Ectodermal cell (in vitro differentiated cells): ENCODE data around the gene FNDC7.

Experiments used
- H3K27ac ChIP-seq: 2 replicates; pipeline ENCODE4 v1.7.0; 2013; ENCODE audit warnings: mild to moderate bottlenecking, low read depth, low read length; ENCODE audit not compliant: insufficient read depth, poor library complexity, severe bottlenecking
- H3K27me3 ChIP-seq: 2 replicates; pipeline ENCODE4 v1.7.0; 2013; ENCODE audit warnings: mild to moderate bottlenecking, low read length; ENCODE audit not compliant: insufficient read depth, control insufficient read depth, poor library complexity, severe bottlenecking
- H3K36me3 ChIP-seq: one replicate; pipeline ENCODE4 v1.7.0; 2013; ENCODE audit warnings: low read length; ENCODE audit not compliant: control insufficient read depth, insufficient read depth
- H3K4me1 ChIP-seq: one replicate; pipeline ENCODE4 v1.7.0; 2013; ENCODE audit warnings: low read length; ENCODE audit not compliant: control insufficient read depth, insufficient read depth
- H3K4me3 ChIP-seq: 2 replicates; pipeline ENCODE4 v1.7.0; 2013; ENCODE audit warnings: low read depth, low read length, control low read depth; ENCODE audit not compliant: insufficient read depth
- H3K9me3 ChIP-seq: 2 replicates; pipeline ENCODE4 v1.7.0; 2013; ENCODE audit warnings: mild to moderate bottlenecking, low read length, moderate library complexity; ENCODE audit not compliant: control insufficient read depth
- WGBS, 2 experiments: methylation state at CpG; one replicate each; pipeline ENCODE4 v1.1.7; 2013; ENCODE audit warnings: missing lambda C conversion rate in 2 of 2; 5-methylcytosine and 5-hydroxymethylcytosine counted together

Gene FNDC7

DNA sequence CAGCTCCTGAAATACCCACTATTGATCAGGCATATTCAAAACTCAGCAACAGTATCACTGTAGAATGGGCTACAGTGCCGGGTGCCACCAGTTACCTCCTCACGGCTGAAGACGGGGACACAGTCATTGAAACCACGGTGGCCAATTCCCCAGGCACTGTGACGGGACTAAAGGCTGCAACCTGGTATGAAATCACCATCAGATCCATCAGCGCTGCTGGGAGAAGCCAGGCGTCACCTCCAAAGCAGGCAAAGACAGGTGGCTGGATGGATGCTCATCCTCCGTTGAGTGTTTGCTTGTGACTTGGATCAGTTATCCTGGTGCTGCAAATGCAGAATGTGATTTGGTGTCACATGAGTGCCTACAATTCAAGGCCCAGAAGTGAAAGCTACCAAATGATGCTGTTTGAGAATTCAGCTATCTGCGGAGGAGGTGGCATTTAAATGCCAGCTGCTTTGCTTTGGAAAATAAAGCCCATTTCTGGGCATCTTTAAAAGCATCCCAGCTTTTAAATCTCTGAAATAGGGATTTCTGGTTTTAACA lies 5.1 kb downstream of the FNDC7 start:
- 92 to 95% methylated on average over 9 of the region's 9 CpGs for WGBS, 2 experiments
- Histone ChIP-seq H3K27ac (no peak overlapping the region), H3K4me3 (no peak overlapping the region), H3K36me3 (no peaks in the 10 kb centered on the region), H3K4me1 (no peaks in the 10 kb centered on the region), H3K9me3 (no peaks in the 10 kb centered on the region), H3K27me3 (no peaks in the 10 kb centered on the region)

- no peaks in the 10 kb centered on the region for H3K36me3 ChIP-seq
- H3K27me3 ChIP-seq: no peaks in the 10 kb centered on the region
- no peaks in the 10 kb centered on the region for H3K9me3 ChIP-seq
- H3K4me3 ChIP-seq: no peak overlapping the region
- 84 to 85% methylated on average over 6 of the region's 6 CpGs for WGBS, 2 experiments
- H3K4me1 ChIP-seq: no peaks in the 10 kb centered on the region
- no peak overlapping the region for H3K27ac ChIP-seq
These were observed 6.4 kb downstream of the FNDC7 start for GRCh38 chr1:108718927-108719655.

DNA sequence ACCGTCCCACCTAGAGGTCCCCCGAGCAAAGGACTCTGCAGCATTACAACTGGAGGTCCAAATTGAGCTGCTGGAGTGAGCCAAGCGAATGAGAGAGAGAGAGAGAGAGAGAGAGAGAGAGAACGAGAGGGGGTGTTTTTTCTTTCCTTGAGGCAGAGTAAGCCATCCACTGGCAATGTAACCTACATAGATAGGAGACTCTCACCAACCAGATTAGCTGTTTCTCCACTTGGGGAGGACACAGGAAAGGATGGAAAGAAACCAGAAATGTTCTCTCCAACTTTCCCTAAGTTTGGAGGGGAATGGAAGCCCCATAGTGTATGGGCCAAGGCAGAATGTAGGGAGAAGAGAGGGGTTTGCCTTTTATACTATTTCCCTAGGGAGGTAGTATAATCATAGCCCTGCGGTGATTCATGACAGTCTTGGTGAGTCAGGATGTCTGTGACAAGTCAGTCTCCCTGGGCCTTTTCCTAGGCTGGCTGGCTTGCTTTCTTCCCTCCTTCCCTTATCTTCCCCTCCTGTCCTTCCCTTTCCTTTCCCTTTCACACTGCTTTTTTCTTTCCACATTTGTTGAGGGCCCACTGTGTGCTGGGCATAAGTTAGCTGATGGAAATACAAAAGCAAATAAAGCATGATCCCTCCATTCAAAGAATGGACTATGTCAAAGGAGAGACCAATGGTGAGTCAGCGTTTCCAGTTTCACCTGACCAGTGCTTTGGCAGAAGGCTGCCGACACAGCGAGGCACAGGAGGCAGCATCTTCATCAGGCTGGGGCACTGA lies 7.1 kb downstream of the FNDC7 start:
- no peaks in the 10 kb centered on the region for H3K27me3 ChIP-seq
- H3K4me1 ChIP-seq: no peaks in the 10 kb centered on the region
- H3K36me3 ChIP-seq: no peaks in the 10 kb centered on the region
- no peak overlapping the region for H3K27ac ChIP-seq
- no peak overlapping the region for H3K4me3 ChIP-seq
- H3K9me3 ChIP-seq: no peaks in the 10 kb centered on the region
- WGBS, 2 experiments: 85 to 92% methylated on average over 7 to 8 of the region's 8 CpGs

DNA sequence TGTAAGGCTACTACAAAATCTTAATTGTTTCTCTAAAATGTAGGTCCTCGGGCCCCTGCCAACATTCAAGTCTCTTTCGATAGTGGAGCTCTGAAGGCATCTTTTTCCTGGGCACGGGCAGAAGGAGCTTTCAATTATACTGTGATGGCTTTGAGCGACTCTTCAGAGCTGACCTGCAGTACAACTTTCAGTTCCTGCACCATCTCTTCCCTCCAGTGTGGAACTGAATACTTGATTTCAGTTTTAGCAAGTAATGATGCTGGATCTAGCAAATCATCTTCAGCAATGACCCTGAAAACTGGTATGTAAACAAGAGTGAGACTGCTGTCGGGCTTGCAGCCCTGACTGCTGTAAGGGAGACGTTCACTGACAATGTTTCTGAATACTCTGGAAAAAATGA lies 9.6 kb downstream of the FNDC7 start:
- Histone ChIP-seq H3K4me1 (no peaks in the 10 kb centered on the region), H3K9me3 (no peaks in the 10 kb centered on the region), H3K27me3 (no peaks in the 10 kb centered on the region), H3K4me3 (no peak overlapping the region), H3K36me3 (no peaks in the 10 kb centered on the region), H3K27ac (no peak overlapping the region)
- WGBS, 2 experiments: 94 to 96% methylated on average over 6 of the region's 6 CpGs

GRCh38 chr1:108725906-108726305 lies 13.2 kb downstream of the FNDC7 start:
- Histone ChIP-seq H3K36me3 (no peaks in the 10 kb centered on the region), H3K27me3 (no peaks in the 10 kb centered on the region), H3K4me3 (no peak overlapping the region), H3K27ac (no peak overlapping the region), H3K4me1 (no peaks in the 10 kb centered on the region), H3K9me3 (no peaks in the 10 kb centered on the region)
- 92 to 93% methylated on average over 1 of the region's 1 CpG for WGBS, 2 experiments

DNA sequence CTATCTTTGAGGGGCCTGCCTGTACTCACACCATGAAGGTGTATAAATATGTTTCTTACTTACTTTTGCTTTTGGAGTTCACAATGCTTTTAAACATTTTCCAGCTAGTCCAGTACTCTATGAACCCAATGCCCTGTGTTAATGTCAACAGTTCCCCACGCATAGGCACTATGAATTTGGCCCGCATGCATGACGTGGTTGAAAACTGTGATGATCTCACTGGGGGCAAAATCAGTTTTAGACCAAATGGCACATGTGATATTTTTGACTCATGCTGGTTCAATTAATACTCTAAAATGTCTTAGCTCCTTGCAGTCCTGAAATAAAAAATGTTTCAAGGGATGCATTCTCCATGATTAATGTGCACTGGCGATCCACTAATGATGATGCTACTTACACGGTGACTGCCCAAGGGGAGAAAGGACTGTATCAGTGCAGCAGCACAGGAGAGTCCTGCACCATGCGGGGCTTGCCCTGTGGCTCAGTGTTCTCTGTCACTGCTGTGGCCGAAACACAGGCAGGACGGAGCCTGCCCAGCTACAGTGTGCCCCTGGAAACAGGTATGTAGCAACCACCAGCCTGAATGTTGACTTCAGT lies 15.7 kb downstream of the FNDC7 start:
- Histone ChIP-seq H3K4me1 (no peaks in the 10 kb centered on the region), H3K27me3 (no peaks in the 10 kb centered on the region), H3K27ac (no peak overlapping the region), H3K4me3 (no peak overlapping the region), H3K9me3 (no peaks in the 10 kb centered on the region), H3K36me3 (no peaks in the 10 kb centered on the region)
- WGBS, 2 experiments: 93 to 94% methylated on average over 8 of the region's 8 CpGs

GRCh38 chr1:108729481-108729880 lies 16.8 kb downstream of the FNDC7 start:
- Histone ChIP-seq H3K27ac (no peak overlapping the region), H3K4me1 (no peaks in the 10 kb centered on the region), H3K36me3 (no peaks in the 10 kb centered on the region), H3K4me3 (no peak overlapping the region), H3K27me3 (no peaks in the 10 kb centered on the region), H3K9me3 (no peaks in the 10 kb centered on the region)
- 95 to 97% methylated on average over 4 of the region's 4 CpGs for WGBS, 2 experiments

DNA sequence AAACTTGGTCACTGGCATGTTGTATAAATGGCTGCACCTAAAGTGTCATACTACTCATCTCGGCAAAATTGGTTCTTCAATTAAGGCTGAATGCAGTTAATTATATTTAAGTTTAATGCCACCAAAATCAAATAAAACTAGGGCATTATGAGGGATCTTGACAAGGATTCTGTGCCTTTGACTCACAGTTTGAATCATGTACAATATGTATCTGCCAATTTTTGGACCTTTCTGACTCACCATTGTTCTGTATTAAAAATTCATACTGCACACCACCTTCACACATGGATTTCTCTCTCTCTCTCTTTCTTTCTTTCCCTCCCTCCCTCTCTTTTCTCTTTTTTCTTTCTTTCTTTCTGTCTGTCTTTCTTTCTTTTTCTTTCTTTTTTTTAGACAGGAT lies 19.7 kb downstream of the FNDC7 start:
- Histone ChIP-seq H3K27ac (no peak overlapping the region), H3K4me3 (no peak overlapping the region), H3K4me1 (no peaks in the 10 kb centered on the region), H3K36me3 (no peaks in the 10 kb centered on the region), H3K27me3 (no peaks in the 10 kb centered on the region), H3K9me3 (no peaks in the 10 kb centered on the region)
- 100% methylated on average over 1 of the region's 1 CpG for WGBS, 2 experiments

DNA sequence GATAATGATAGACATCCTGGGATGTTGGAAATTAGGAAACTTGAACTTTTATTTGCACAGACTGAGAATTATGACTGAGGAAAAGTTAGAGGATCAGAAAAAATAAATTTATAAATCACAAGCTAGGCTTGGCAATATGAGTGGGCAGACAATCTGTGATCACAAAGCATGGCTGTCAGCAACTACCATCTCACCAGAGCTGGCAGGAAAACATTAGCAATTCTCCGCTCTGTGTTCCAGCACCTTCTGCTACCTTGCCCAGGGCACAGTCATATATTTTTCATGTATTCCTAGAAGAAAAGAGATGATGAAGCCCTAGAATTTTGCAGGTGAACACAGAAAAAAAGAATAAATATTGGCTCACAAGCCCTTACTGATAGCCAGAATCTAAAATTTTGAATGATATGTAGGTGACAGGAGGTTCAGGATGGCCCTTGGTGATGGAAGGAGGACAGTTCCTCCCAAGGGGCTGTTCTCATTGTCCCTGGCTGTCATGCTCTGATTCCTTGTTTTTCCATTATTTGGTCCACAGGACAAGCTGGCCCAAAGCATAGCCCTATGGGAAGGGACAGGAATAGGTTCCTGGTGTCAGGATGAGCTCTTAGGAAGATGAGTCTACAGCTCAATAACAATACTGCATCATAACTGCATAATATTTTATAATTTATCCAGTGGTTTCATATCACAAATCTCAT lies 21.6 kb downstream of the FNDC7 start:
- Histone ChIP-seq H3K27ac (no peak overlapping the region), H3K4me3 (no peak overlapping the region), H3K4me1 (no peaks in the 10 kb centered on the region), H3K9me3 (no peaks in the 10 kb centered on the region), H3K36me3 (no peaks in the 10 kb centered on the region), H3K27me3 (no peaks in the 10 kb centered on the region)
- 94 to 100% methylated on average over 1 of the region's 1 CpG for WGBS, 2 experiments

- 91 to 93% methylated on average over 6 of the region's 6 CpGs for WGBS, 2 experiments
- Histone ChIP-seq H3K4me3 (no peak overlapping the region), H3K27ac (no peak overlapping the region), H3K4me1 (peaks cover 9% of the 10 kb centered on the region), H3K36me3 (no peaks in the 10 kb centered on the region), H3K9me3 (no peaks in the 10 kb centered on the region), H3K27me3 (peaks cover 4% of the 10 kb centered on the region)
These were observed 29.5 kb downstream of the FNDC7 start for GRCh38 chr1:108742253-108742652.
